Measurements from ENCODE around the gene TMEM135. TPM values are rescaled to one million over a fixed set of nuclear protein-coding genes. Genes with fewer than 3 reads are reported as not detected.
A peak's percentile ranks its signal among the peaks of the same experiment; 100 is the strongest.
"Not testable (repeated sequence)": the region's sequence is repeated elsewhere in the genome, so short reads cannot be mapped to it uniquely, and the experiment has no call there.

The TMEM135 gene
- total RNA-seq, 1 donor from 2014 or later, result 17.2 TPM

DNA sequence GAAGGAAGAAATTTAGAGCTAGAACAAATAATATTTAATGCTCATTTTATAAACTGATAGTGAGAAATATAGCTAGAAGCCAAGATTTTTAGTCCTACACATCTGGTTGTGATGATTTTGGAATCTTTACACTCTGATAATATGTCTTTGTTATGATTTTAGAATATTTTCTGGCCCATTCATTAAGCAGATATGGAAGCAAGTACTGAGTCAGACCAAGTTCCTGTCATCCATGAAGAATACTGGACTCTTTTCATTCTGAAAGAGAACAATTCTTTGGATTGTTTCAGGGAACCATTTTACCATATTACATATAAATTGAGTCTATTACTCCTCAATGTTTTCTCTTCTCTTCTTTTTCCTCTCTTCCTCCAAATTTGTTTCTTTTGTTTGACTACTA, 227.4 kb downstream of the TMEM135 start:
- intact Hi-C loops (cut with DNase I), result no loop called here
- no peak for ATAC-seq (ENCODE audit: poor library complexity)
- no peak for DNase-seq

DNA sequence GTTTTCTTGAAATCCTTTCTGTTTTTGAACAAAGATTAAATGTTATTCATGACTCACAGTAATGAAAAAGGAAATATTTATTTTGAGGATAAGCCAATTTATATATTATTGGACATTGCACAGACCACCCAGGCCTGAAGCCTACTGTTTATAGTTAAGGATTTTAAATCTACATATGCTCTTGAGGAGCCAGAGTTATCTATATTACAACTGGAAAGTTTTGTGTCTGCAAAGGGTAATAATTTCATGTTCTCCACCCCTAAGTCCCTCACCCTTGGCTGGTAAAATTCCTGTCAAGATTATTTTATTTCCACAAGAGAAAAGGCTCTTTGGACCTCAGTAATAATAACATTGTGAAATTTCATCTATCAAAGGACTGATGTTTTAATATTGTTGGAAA, 228.2 kb downstream of the TMEM135 start:
- DNase-seq (no peak), ATAC-seq (ENCODE audit: poor library complexity) (no peak)
- intact Hi-C loops (cut with DNase I), result no loop called here

DNA sequence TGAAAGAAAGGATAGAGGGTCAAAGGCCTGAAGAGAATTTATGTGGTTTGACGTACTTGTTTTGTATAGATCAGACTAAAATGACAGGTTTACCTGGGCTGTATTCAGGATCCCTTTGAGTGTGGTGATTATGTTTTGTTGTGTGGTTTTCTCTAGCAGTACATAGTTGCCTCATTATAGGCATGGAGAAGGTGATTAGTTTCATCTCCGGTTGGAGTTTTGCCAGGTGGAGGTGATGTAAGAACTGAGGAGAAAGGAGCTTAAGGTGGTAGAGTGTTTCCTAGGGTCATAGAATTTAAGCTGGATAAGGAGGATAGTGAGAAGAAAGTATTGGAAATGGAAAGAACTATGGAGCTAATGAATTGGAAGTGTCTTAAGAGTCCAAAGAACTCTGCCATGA, 229.0 kb downstream of the TMEM135 start:
- intact Hi-C loops (cut with DNase I), result no loop called here
- ATAC-seq (ENCODE audit: poor library complexity) (no peak), DNase-seq (no peak)

GRCh38 chr11:87271951-87272350, 234.2 kb downstream of the TMEM135 start:
- intact Hi-C loops (cut with DNase I); DNase-seq; ATAC-seq (ENCODE audit: poor library complexity): not testable (repeated sequence)

- DNase-seq (no peak), ATAC-seq (ENCODE audit: poor library complexity) (no peak)
- intact Hi-C loops (cut with DNase I), result no loop called here
Measured at GRCh38 chr11:87275176-87275575, 237.4 kb downstream of the TMEM135 start.

DNA sequence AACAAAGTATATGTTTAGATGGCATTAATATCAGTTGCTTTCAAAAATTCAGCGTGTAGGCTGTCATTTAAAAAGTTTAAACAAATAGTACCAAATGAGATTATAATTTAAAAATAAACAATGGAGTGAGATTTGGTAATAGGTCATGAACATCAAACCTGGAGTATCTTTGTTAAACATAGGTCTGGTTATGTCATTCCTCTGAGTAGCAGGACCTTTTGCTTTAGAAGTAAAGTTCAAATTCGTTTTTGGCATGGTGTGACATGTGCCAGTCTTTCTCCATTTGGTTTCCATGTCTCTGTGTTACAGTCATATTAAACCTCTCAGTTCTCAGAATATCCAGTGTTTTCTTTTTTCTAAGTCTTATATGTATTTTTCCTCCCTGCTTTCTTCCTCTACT, 242.4 kb downstream of the TMEM135 start:
- ATAC-seq (ENCODE audit: poor library complexity) (no peak), DNase-seq (no peak)
- intact Hi-C loops (cut with DNase I), result no loop called here

GRCh38 chr11:87281496-87281895, 243.8 kb downstream of the TMEM135 start:
- intact Hi-C loops (cut with DNase I), result no loop called here
- ATAC-seq (ENCODE audit: poor library complexity) (peak; percentile 82), DNase-seq (no peak)

DNA sequence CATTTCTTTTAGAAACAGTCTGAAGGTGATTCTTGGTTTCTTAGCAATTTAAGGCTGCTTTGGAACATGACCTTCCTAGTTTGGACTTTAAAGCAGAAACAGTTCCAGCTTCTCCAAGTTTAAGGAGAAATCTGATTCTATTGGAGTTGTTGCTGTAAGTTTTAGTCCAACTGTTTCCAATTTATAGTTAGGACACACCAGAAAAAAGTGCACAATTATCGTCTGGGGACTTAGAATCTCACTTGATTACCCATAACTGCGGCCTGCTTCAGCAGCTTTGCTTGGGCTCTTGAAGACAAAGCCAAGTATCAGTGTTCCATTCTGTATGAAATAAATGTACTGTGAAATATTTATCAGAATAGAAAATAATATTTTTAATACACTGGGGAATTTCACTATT, 246.6 kb downstream of the TMEM135 start:
- intact Hi-C loops (cut with DNase I), result no loop called here
- peak; percentile 42 for ATAC-seq (ENCODE audit: poor library complexity)
- DNase-seq, result no peak

GRCh38 chr11:87285674-87286073, 247.9 kb downstream of the TMEM135 start:
- ATAC-seq (ENCODE audit: poor library complexity); DNase-seq; intact Hi-C loops (cut with DNase I): not testable (repeated sequence)

DNA sequence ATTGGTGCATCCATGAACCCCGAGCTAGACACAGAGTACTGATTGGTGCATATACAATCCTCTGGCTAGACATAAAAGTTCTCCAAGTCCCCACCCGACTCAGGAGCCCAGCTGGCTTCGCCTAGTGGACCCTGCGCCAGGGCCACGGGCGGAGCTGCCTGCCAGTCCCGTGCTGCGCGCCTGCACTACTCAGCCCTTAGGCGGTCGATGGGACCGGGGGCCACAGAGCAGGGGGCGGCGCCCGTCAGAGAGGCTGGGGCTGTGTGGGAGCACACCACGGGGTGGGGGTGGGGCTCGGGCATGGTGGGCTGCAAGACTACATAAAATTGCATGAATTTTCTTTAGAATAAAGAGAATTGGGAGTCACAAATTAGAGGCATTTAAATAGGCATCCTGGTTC, 248.6 kb downstream of the TMEM135 start:
- no peak for DNase-seq
- ATAC-seq (ENCODE audit: poor library complexity), result no peak
- intact Hi-C loops (cut with DNase I), result no loop called here

- peak; percentile 65 for ATAC-seq (ENCODE audit: poor library complexity)
- intact Hi-C loops (cut with DNase I), result loop anchor here (2.0 to 10.0 kb wide), 2 partner anchors 352 to 426 kb away; no protein-coding TSS in a partner anchor
- DNase-seq, result no peak
Measured at GRCh38 chr11:87290304-87290922, 252.7 kb downstream of the TMEM135 start.

GRCh38 chr11:87292598-87292997, 254.9 kb downstream of the TMEM135 start:
- no peak for DNase-seq
- intact Hi-C loops (cut with DNase I), result loop anchor here (10.0 kb wide), 1 partner anchor 428 kb away; no protein-coding TSS in a partner anchor
- ATAC-seq (ENCODE audit: poor library complexity), result no peak

GRCh38 chr11:87295237-87295636, 257.5 kb downstream of the TMEM135 start:
- no peak for ATAC-seq (ENCODE audit: poor library complexity)
- DNase-seq, result no peak
- intact Hi-C loops (cut with DNase I), result loop anchor here (10.0 kb wide), 1 partner anchor 430 kb away; no protein-coding TSS in a partner anchor

- no peak for DNase-seq
- intact Hi-C loops (cut with DNase I), result loop anchor here (10.0 kb wide), 1 partner anchor 432 kb away; no protein-coding TSS in a partner anchor
- no peak for ATAC-seq (ENCODE audit: poor library complexity)
Measured at GRCh38 chr11:87296627-87297026, 258.9 kb downstream of the TMEM135 start.

- ATAC-seq (ENCODE audit: poor library complexity), result no peak
- intact Hi-C loops (cut with DNase I), result loop anchor here (10.0 kb wide), 1 partner anchor 433 kb away; no protein-coding TSS in a partner anchor
- no peak for DNase-seq
Measured at GRCh38 chr11:87298155-87298554, 260.4 kb downstream of the TMEM135 start.

- intact Hi-C loops (cut with DNase I), result loop anchor here (10.0 kb wide), 1 partner anchor 434 kb away; no protein-coding TSS in a partner anchor
- ATAC-seq (ENCODE audit: poor library complexity) (no peak), DNase-seq (no peak)
Measured at GRCh38 chr11:87299041-87299481, 261.3 kb downstream of the TMEM135 start.

DNA sequence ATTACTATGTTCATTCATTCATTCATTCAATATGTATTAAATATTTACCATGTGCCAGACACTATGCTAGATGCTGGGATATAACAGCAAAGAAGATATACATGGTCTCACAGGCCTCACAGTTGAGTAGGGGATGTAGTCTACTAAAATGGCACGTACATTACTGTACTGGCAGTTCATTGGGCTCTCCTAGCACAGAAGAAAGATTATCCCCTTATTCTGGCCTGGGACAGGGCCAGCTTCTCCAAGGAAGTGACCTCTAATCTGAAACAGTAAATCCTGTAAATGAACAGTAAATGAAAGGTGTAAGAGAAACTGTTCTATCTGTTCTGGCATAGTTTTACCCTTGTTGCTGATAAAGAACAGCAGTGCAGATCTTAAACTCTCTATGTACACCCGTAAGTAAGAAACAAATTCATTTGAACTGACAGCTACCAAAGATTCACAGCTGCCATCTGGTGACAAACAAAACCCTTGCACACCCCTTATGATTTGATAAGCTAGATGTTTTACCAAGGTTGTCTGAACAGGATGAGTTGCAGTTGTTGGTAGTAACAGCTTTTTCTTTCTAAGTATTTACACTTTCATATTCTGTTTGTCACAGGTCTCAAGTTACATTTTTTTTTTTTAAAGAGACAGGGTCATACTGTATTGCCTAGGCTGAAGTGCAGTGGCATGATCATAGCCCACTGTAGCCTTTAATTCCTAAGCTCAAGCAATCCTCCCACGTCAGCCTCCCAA, 263.1 kb downstream of the TMEM135 start:
- DNase-seq (no peak), ATAC-seq (ENCODE audit: poor library complexity) (peak; percentile 13)
- intact Hi-C loops (cut with DNase I), result no loop called here

- ATAC-seq (ENCODE audit: poor library complexity) (no peak), DNase-seq (no peak)
- intact Hi-C loops (cut with DNase I), result no loop called here
Measured at GRCh38 chr11:87301785-87302540, 264.2 kb downstream of the TMEM135 start.

DNA sequence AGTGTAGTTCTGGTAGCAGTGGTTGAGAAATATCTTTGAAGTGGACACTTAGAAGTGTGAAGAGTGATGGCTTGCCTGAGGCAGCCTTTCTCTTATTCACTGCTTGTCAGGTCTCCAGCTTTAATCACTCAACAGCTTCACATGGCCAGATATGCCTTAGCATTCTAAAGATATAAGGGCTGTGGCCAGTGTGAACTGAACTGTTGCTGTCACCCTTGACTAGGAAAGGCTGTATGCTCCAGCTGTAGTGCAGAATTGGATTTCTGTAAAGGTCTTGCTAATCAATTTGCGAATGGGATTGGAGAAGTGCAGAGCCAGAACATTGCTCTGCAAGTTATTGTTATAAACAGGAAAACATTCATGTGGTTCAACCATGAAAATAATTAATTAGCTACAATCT, 266.7 kb downstream of the TMEM135 start:
- DNase-seq (no peak), ATAC-seq (ENCODE audit: poor library complexity) (peak; percentile 84)
- intact Hi-C loops (cut with DNase I), result no loop called here
